CD4-positive, alpha-beta T cell (primary cell): ENCODE results near the gene KITLG. TPM values are rescaled to one million over a fixed set of nuclear protein-coding genes. Genes with fewer than 3 reads are reported as not detected.

ENCODE experiments used
- ATAC-seq: fragments of 200-7000 bp; cut with Tn5 transposase; one replicate; pipeline ENCODE4 v1.10.0; 2022; ENCODE audit warnings: mild to moderate bottlenecking; ENCODE audit not compliant: poor library complexity
- CTCF ChIA-PET: fragments of 350-600 bp; sonication (Branson Sonifier 250); formaldehyde crosslinking; loops from one replicate; lab custom pipeline; 2021; ENCODE audit warnings: antibody characterized with exemption, inconsistent platforms; lab: Charles Lee
- POLR2A ChIA-PET: fragments of 350-600 bp; sonication (Branson Sonifier 250); formaldehyde crosslinking; loops from one replicate; lab custom pipeline; 2021; ENCODE audit warnings: antibody characterized with exemption, inconsistent platforms; lab: Charles Lee
- DNase-seq, 14 experiments: peaks; one replicate each; pipeline ENCODE4 v3.0.0-alpha.2; 2013 to 2020; ENCODE audit warnings: mixed read lengths in 2 of 14
- H3K27ac ChIP-seq, 2 donors: one replicate each; pipeline versions ENCODE4 v1.5.1 to v1.7.0; 2013; ENCODE audit warnings: low read length in 2 of 2, low read depth in 1 of 2, mild to moderate bottlenecking in 1 of 2
- H3K27me3 ChIP-seq, 2 experiments: 1 replicate in 1 of 2; 2 replicates in 1 of 2; pipeline versions ENCODE4 v1.6.1 to v1.7.0; 2013; ENCODE audit warnings: low read length in 2 of 2, control low read depth in 1 of 2, mild to moderate bottlenecking in 1 of 2, moderate library complexity in 1 of 2; ENCODE audit not compliant: insufficient read depth in 2 of 2, control insufficient read depth in 1 of 2
- H3K36me3 ChIP-seq: one replicate; pipeline ENCODE4 v1.6.1; 2013; ENCODE audit warnings: low read length, control low read depth; ENCODE audit not compliant: insufficient read depth
- H3K4me1 ChIP-seq: one replicate; pipeline ENCODE4 v1.6.1; 2013; ENCODE audit warnings: low read length, control low read depth; ENCODE audit not compliant: insufficient read depth
- H3K4me3 ChIP-seq: one replicate; pipeline ENCODE4 v1.5.1; 2013; ENCODE audit warnings: mild to moderate bottlenecking, low read length, moderate library complexity
- H3K9me3 ChIP-seq, 2 experiments: 1 replicate in 1 of 2; 2 replicates in 1 of 2; pipeline versions ENCODE4 v1.6.1 to v1.7.0; 2013; ENCODE audit warnings: low read length in 2 of 2, mild to moderate bottlenecking in 2 of 2, control low read depth in 1 of 2, moderate library complexity in 1 of 2; ENCODE audit not compliant: control insufficient read depth in 1 of 2, insufficient read depth in 1 of 2
- H3K27ac Mint-ChIP-seq: one replicate; pipeline ENCODE4 v1.8.0; 2020; ENCODE audit warnings: mixed read lengths
- H3K27me3 Mint-ChIP-seq: one replicate; pipeline ENCODE4 v1.8.0; 2021; ENCODE audit warnings: mixed read lengths
- H3K36me3 Mint-ChIP-seq: one replicate; pipeline ENCODE4 v1.8.0; 2021; ENCODE audit warnings: low read depth, mixed read lengths
- H3K4me1 Mint-ChIP-seq: one replicate; pipeline ENCODE4 v1.8.0; 2021; ENCODE audit warnings: low read depth, mixed read lengths
- H3K4me3 Mint-ChIP-seq: one replicate; pipeline ENCODE4 v1.8.0; 2020; ENCODE audit warnings: mild to moderate bottlenecking, mixed read lengths
- H3K9me3 Mint-ChIP-seq: one replicate; pipeline ENCODE4 v1.8.0; 2020; ENCODE audit warnings: mixed read lengths
- intact Hi-C, 2 experiments: fragments of 100-400 bp; cut with DNase I in 1 of 2; cut with micrococcal nuclease in 1 of 2; formaldehyde crosslinking; loops; one replicate each; pipeline versions ENCODE4 v1.15.1 to v1.9.0; 2023 to 2025; cut with DNase I, micrococcal nuclease
- total RNA-seq, 174 experiments: library from RNA in 2 of 174; stranded (reverse) in 2 of 174; gene quantifications; one replicate each; pipeline ENCODE4 v1.2.3 and lab custom pipeline; 2021 to 2026
- TF ChIP-seq, protein P1 (sequence below): fragments of 200-600 bp; IDR thresholded peaks from one replicate; pipeline ENCODE4 v1.8.0; 2022; ENCODE audit warnings: antibody characterized with exemption, mild to moderate bottlenecking

Gene KITLG
- total RNA-seq, 2 experiments from 2014 or later: not detected

DNA sequence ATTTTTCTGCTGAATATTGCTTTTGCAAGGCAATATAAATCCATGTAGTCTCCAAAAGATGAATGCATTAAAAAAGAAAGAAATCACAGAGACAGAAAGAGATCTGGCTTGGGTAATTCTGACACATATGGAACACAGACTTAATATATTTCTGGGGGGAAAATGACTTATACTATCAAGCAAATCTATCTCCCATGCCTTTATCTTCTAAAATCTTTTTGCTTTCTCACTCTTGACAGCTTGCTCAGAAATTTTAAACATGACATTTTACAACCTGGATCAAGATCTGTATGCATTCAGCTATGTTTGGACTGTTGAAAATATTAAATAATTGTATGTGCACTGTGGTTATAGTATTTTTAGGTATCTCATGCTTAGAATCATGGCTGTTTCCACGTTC lies 73.0 kb downstream of the KITLG start:
- no peaks in the 10 kb centered on the region for H3K4me1 Mint-ChIP-seq
- ATAC-seq (no peak), DNase-seq (no peak)
- Histone ChIP-seq H3K36me3 (no peaks in the 10 kb centered on the region), H3K27ac (no peak overlapping the region), H3K4me1 (no peaks in the 10 kb centered on the region), H3K27me3 (no peaks in the 10 kb centered on the region), H3K4me3 (no peak overlapping the region), H3K9me3 (no peaks in the 10 kb centered on the region)
- no peak overlapping the region for H3K27ac Mint-ChIP-seq
- intact Hi-C loops: no loop called here
- ChIA-PET POLR2A (no interaction called here), CTCF (no interaction called here)
- no peaks in the 10 kb centered on the region for H3K36me3 Mint-ChIP-seq
- H3K9me3 Mint-ChIP-seq: no peaks in the 10 kb centered on the region
- no peaks in the 10 kb centered on the region for H3K27me3 Mint-ChIP-seq
- TF ChIP-seq, protein P1, sequence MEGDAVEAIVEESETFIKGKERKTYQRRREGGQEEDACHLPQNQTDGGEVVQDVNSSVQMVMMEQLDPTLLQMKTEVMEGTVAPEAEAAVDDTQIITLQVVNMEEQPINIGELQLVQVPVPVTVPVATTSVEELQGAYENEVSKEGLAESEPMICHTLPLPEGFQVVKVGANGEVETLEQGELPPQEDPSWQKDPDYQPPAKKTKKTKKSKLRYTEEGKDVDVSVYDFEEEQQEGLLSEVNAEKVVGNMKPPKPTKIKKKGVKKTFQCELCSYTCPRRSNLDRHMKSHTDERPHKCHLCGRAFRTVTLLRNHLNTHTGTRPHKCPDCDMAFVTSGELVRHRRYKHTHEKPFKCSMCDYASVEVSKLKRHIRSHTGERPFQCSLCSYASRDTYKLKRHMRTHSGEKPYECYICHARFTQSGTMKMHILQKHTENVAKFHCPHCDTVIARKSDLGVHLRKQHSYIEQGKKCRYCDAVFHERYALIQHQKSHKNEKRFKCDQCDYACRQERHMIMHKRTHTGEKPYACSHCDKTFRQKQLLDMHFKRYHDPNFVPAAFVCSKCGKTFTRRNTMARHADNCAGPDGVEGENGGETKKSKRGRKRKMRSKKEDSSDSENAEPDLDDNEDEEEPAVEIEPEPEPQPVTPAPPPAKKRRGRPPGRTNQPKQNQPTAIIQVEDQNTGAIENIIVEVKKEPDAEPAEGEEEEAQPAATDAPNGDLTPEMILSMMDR: no peak
- no peak overlapping the region for H3K4me3 Mint-ChIP-seq

DNA sequence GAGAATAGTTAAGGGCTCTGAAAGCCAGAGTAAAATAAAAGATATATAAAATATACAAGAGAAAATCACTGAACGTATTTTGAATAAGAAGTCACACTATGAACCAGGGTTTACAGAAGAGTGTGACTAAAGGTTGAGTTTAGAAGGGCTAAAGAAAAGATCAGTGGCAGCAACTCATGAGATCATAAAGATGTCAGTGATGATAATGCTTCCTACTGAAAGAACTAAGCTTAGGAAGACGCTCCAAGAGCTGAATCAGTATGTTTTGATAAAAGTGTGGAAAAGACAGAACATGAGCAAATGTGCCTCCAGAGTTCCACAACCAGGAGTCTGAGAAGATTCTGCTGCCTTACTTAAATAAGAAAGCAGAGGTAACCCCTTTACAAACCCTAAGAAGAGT lies 74.6 kb downstream of the KITLG start:
- ChIA-PET CTCF (no interaction called here), POLR2A (no interaction called here)
- Histone ChIP-seq H3K36me3 (no peaks in the 10 kb centered on the region), H3K9me3 (no peaks in the 10 kb centered on the region), H3K27ac (no peak overlapping the region), H3K4me3 (no peak overlapping the region), H3K27me3 (no peaks in the 10 kb centered on the region), H3K4me1 (no peaks in the 10 kb centered on the region)
- TF ChIP-seq, protein P1: no peak
- intact Hi-C loops: no loop called here
- no peak for DNase-seq
- Mint-ChIP-seq H3K4me3 (no peak overlapping the region), H3K27ac (no peak overlapping the region), H3K4me1 (no peaks in the 10 kb centered on the region), H3K9me3 (no peaks in the 10 kb centered on the region), H3K36me3 (no peaks in the 10 kb centered on the region), H3K27me3 (no peaks in the 10 kb centered on the region)
- no peak for ATAC-seq

DNA sequence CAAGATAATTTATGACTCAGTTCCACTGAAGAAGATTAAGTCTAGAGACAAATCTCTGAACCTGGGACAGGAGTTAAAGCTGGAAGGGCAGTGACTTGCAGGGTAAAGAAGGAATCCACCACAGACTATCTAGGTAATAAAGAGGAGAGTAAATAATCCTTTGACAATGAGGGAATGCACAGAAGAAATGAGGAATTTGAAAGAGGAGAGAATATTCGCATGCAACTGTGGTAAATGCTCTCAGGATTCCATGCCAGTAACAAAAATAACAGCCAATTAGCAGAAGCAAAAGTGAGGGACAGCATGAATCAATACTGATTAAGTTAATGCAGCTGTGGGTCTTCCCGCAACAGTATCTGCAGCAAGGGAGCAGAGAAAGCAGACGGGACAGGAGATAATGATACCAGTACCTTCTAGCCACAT lies 77.0 kb downstream of the KITLG start:
- no peaks in the 10 kb centered on the region for H3K27me3 ChIP-seq
- intact Hi-C loops: no loop called here
- no peak overlapping the region for H3K4me3 ChIP-seq
- no peaks in the 10 kb centered on the region for H3K36me3 ChIP-seq
- Mint-ChIP-seq H3K4me1 (no peaks in the 10 kb centered on the region), H3K36me3 (no peaks in the 10 kb centered on the region), H3K4me3 (no peak overlapping the region), H3K27ac (no peak overlapping the region), H3K9me3 (no peaks in the 10 kb centered on the region), H3K27me3 (no peaks in the 10 kb centered on the region)
- ChIA-PET CTCF (no interaction called here), POLR2A (no interaction called here)
- H3K9me3 ChIP-seq: no peaks in the 10 kb centered on the region
- H3K4me1 ChIP-seq: no peaks in the 10 kb centered on the region
- TF ChIP-seq, protein P1: no peak
- no peak overlapping the region for H3K27ac ChIP-seq
- DNase-seq (no peak), ATAC-seq (no peak)
